Peyer's patch (tissue), 4 donors: ENCODE measurements around the gene TLR7.

Experiments
- POLR2A ChIP-seq, 2 donors: fragments of 450-650 bp; IDR thresholded peaks; one replicate each; pipeline ENCODE4 v1.5.1; 2017; ENCODE audit warnings: antibody characterized with exemption in 2 of 2, mild to moderate bottlenecking in 2 of 2, moderate library complexity in 2 of 2
- TF ChIP-seq, protein P1 (sequence below), 6 experiments: fragments of 450-650 bp in 4 of 6; fragments of 200-600 bp in 2 of 6; sonication (generic) in 1 of 6; IDR thresholded peaks; one replicate each; pipeline ENCODE4 v1.5.1; 2017 to 2019; ENCODE audit warnings: antibody characterized with exemption in 6 of 6, mild to moderate bottlenecking in 3 of 6, moderate library complexity in 1 of 6

DNA sequence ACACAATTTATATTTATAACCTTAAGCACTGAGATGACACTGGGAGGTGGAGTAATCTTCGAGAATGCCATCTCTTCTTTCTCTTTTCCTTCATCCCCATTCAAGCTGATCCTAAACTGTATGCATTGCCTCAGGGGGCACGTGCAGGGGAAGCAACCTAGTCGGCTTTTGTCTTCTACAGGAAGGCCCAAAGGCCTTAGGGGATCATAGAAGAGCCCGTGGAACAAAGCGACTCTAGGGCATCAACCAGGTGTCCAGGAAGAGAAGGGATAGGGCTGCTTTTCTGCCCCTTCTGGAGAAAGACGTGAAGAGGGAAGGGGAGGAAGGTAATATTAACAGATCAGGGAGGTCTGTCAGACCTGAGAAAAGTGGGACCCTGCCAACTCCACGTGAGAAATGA, 32.6 kb downstream of the TLR7 start:
- TF ChIP-seq, protein P1, sequence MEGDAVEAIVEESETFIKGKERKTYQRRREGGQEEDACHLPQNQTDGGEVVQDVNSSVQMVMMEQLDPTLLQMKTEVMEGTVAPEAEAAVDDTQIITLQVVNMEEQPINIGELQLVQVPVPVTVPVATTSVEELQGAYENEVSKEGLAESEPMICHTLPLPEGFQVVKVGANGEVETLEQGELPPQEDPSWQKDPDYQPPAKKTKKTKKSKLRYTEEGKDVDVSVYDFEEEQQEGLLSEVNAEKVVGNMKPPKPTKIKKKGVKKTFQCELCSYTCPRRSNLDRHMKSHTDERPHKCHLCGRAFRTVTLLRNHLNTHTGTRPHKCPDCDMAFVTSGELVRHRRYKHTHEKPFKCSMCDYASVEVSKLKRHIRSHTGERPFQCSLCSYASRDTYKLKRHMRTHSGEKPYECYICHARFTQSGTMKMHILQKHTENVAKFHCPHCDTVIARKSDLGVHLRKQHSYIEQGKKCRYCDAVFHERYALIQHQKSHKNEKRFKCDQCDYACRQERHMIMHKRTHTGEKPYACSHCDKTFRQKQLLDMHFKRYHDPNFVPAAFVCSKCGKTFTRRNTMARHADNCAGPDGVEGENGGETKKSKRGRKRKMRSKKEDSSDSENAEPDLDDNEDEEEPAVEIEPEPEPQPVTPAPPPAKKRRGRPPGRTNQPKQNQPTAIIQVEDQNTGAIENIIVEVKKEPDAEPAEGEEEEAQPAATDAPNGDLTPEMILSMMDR (IDR thresholded peaks at IDR 0.05), result no peak
- TF ChIP-seq POLR2A (IDR thresholded peaks at IDR 0.05), result no peak
